Measurements from ENCODE around the gene COL23A1. TPM values are rescaled to one million over a fixed set of nuclear protein-coding genes. Genes with fewer than 3 reads are reported as not detected.

COL23A1 gene
- total RNA-seq, 1 donor from 2014 or later: 2.0 TPM

GRCh38 chr5:178246624-178247279 is 343.4 kb downstream of the COL23A1 start:
- ATAC-seq (no peak), DNase-seq (no peak)
- Histone ChIP-seq H3K4me1 (no peaks in the 10 kb centered on the region), H3K4me3 (no peak overlapping the region), H3K27me3 (no peaks in the 10 kb centered on the region), H3K36me3 (no peaks in the 10 kb centered on the region), H3K9me3 (no peaks in the 10 kb centered on the region), H3K27ac (no peak overlapping the region)
- intact Hi-C loops (cut with DNase I): no loop called here
- TF ChIP-seq CTCF (IDR thresholded peaks at IDR 0.05): no peak

- Histone ChIP-seq H3K4me3 (no peak overlapping the region), H3K4me1 (peaks cover 7% of the 10 kb centered on the region), H3K9me3 (no peaks in the 10 kb centered on the region), H3K27me3 (no peaks in the 10 kb centered on the region), H3K36me3 (no peaks in the 10 kb centered on the region), H3K27ac (no peak overlapping the region)
- intact Hi-C loops (cut with DNase I): no loop called here
- DNase-seq (no peak), ATAC-seq (no peak)
- TF ChIP-seq CTCF (IDR thresholded peaks at IDR 0.05): no peak
Measured at GRCh38 chr5:178245389-178245788, 344.8 kb downstream of the COL23A1 start.

- intact Hi-C loops (cut with DNase I): no loop called here
- ATAC-seq (no peak), DNase-seq (no peak)
Measured at GRCh38 chr5:178244576-178244975, 345.6 kb downstream of the COL23A1 start.

GRCh38 chr5:178242416-178242815 is 347.8 kb downstream of the COL23A1 start:
- H3K36me3 ChIP-seq: no peaks in the 10 kb centered on the region
- no peaks in the 10 kb centered on the region for H3K27me3 ChIP-seq
- no peak for ATAC-seq
- no peak overlapping the region for H3K27ac ChIP-seq
- TF ChIP-seq CTCF (IDR thresholded peaks at IDR 0.05): no peak
- no peak for DNase-seq
- intact Hi-C loops (cut with DNase I): no loop called here
- H3K4me1 ChIP-seq: peaks cover 29% of the 10 kb centered on the region
- no peaks in the 10 kb centered on the region for H3K9me3 ChIP-seq
- no peak overlapping the region for H3K4me3 ChIP-seq

More at GRCh38 chr5:178244576-178244975, 345.6 kb downstream of the COL23A1 start:
- Histone ChIP-seq H3K4me3 (no peak overlapping the region), H3K4me1 (peaks cover 9% of the 10 kb centered on the region), H3K27me3 (no peaks in the 10 kb centered on the region), H3K36me3 (no peaks in the 10 kb centered on the region), H3K27ac (no peak overlapping the region), H3K9me3 (no peaks in the 10 kb centered on the region)
- TF ChIP-seq CTCF (IDR thresholded peaks at IDR 0.05): no peak

- DNase-seq (no peak), ATAC-seq (peak; percentile 3)
- Histone ChIP-seq H3K4me1 (peaks cover 35% of the 10 kb centered on the region), H3K9me3 (no peaks in the 10 kb centered on the region), H3K27ac (peak overlapping the region; percentile 51), H3K36me3 (no peaks in the 10 kb centered on the region), H3K4me3 (no peak overlapping the region), H3K27me3 (no peaks in the 10 kb centered on the region)
- no peak for TF ChIP-seq CTCF (IDR thresholded peaks at IDR 0.05)
- intact Hi-C loops (cut with DNase I): no loop called here
Measured at GRCh38 chr5:178241688-178242231, 348.4 kb downstream of the COL23A1 start.
